ENCODE measurements around the gene ADGRA1. TPM values are rescaled to one million over a fixed set of nuclear protein-coding genes. Genes with fewer than 3 reads are reported as not detected.
"Not testable (repeated sequence)": the region's sequence is repeated elsewhere in the genome, so short reads cannot be mapped to it uniquely, and the experiment has no call there.

Gene ADGRA1
- total RNA-seq, 1 experiment from 2014 or later, result not detected

DNA sequence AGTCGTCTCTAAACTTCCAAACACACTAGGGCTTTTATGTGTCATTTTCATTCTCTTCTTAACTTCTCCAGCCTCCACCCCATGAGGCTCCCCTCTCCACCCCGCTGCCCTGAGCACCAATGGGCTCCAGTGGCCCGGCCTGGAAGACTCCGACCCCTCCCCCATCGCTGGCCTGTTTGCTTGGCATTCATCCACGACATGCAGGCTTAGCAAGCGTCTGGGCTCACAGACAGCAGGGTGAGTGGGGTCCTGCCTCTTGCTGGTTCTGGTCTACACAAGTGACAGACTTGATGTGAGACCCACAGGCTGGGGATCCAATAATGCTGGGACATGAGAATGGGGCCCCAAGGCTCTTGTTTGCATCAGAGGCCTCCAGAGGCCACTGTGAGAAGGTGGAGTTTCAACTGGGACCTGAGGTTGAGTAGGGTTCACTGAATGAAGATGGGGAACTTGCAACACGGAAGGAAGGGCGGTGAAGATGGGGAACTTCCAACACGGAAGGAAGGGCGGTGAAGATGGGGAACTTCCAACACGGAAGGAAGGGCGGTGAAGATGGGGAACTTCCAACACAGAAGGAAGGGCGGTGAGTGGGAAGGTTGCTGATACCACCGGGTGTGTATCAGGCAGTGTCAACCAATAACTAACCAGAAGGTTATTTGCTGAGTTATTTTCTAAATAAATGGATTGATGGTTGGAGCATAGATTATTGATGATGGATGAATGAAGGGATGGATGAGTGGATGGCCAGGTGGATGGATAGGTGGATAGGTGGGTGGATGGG is 86.3 kb downstream of the ADGRA1 start:
- Histone ChIP-seq H3K27ac (ENCODE audit: low read length) (no peak overlapping the region), H3K4me3 (ENCODE audit: low read length) (no peak overlapping the region), H3K9me3 (ENCODE audit: low read length) (no peaks in the 10 kb centered on the region), H3K4me2 (ENCODE audit: low read length) (no peak overlapping the region), H2AFZ (ENCODE audit: low read length) (no peak overlapping the region), H3F3A (ENCODE audit: low read length, unreplicated experiment) (no peaks in the 10 kb centered on the region), H3K9me2 (replicated peaks; ENCODE audit: low read length) (no peaks in the 10 kb centered on the region), H3K79me2 (ENCODE audit: low read length) (no peaks in the 10 kb centered on the region), H3K4me1 (ENCODE audit: insufficient read depth, low read length) (no peaks in the 10 kb centered on the region), H3K9ac (ENCODE audit: low read length) (no peak overlapping the region), H3K36me3 (ENCODE audit: low read depth, low read length) (no peaks in the 10 kb centered on the region), H4K20me1 (ENCODE audit: low read length) (no peaks in the 10 kb centered on the region), H3K27me3 (ENCODE audit: low read length) (peaks cover 21% of the 10 kb centered on the region)
- DNase-seq (no peak), ATAC-seq (no peak)
- TF ChIP-seq, protein P1, sequence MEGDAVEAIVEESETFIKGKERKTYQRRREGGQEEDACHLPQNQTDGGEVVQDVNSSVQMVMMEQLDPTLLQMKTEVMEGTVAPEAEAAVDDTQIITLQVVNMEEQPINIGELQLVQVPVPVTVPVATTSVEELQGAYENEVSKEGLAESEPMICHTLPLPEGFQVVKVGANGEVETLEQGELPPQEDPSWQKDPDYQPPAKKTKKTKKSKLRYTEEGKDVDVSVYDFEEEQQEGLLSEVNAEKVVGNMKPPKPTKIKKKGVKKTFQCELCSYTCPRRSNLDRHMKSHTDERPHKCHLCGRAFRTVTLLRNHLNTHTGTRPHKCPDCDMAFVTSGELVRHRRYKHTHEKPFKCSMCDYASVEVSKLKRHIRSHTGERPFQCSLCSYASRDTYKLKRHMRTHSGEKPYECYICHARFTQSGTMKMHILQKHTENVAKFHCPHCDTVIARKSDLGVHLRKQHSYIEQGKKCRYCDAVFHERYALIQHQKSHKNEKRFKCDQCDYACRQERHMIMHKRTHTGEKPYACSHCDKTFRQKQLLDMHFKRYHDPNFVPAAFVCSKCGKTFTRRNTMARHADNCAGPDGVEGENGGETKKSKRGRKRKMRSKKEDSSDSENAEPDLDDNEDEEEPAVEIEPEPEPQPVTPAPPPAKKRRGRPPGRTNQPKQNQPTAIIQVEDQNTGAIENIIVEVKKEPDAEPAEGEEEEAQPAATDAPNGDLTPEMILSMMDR (conservative IDR thresholded peaks at IDR 0.05; ENCODE audit: low read depth, low read length), result no peak
- TF ChIP-seq EZH2 (IDR thresholded peaks at IDR 0.05; ENCODE audit: low read length, unreplicated experiment), result no peak
- no peak for TF ChIP-seq EZH2phosphoT487 (IDR thresholded peaks at IDR 0.05; ENCODE audit: borderline replicate concordance, low read length)
- ChIA-PET CTCF (no interaction called here), POLR2A (ENCODE audit: unreplicated experiment) (no interaction called here)
- intact Hi-C loops (cut with micrococcal nuclease), result no loop called here
- BruUV-seq (replicated peaks), result no TSS peak

DNA sequence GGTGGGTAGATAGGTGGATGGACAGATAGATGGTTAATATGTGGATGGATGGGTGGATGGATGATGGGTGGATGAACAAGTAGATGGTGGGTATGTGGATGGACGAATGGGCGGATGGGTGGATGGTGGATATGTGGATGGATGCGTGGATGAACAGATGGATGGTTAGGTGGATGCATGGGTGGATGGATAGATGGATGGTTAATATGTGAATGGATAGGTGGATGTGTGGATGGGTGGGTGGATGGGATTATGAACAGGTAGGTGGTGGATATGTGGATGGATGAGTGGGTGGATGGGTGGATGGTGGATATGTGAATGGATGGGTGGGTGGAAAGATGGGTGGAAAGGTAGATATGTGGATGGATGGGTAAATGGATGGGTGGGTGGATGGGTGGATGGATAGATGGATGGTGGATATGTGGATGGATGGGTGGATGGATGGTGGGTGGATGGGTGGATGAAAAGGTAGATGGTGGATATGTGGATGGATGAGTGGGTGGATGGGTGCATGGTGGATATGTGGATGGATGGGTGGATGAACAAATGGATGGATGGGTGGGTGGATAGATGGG is 87.1 kb downstream of the ADGRA1 start:
- TF ChIP-seq, protein P1 (conservative IDR thresholded peaks at IDR 0.05; ENCODE audit: low read depth, low read length), result no peak
- no peak for TF ChIP-seq EZH2phosphoT487 (IDR thresholded peaks at IDR 0.05; ENCODE audit: borderline replicate concordance, low read length)
- no peak for TF ChIP-seq EZH2 (IDR thresholded peaks at IDR 0.05; ENCODE audit: low read length, unreplicated experiment)
- Histone ChIP-seq H3K4me1 (ENCODE audit: insufficient read depth, low read length) (no peaks in the 10 kb centered on the region), H3K79me2 (ENCODE audit: low read length) (no peaks in the 10 kb centered on the region), H3K9ac (ENCODE audit: low read length) (no peak overlapping the region), H2AFZ (ENCODE audit: low read length) (no peak overlapping the region), H3K4me3 (ENCODE audit: low read length) (no peak overlapping the region), H3K27ac (ENCODE audit: low read length) (no peak overlapping the region), H3K9me2 (replicated peaks; ENCODE audit: low read length) (no peaks in the 10 kb centered on the region), H3K36me3 (ENCODE audit: low read depth, low read length) (no peaks in the 10 kb centered on the region), H3K9me3 (ENCODE audit: low read length) (no peaks in the 10 kb centered on the region), H3K4me2 (ENCODE audit: low read length) (no peak overlapping the region), H3F3A (ENCODE audit: low read length, unreplicated experiment) (no peaks in the 10 kb centered on the region), H3K27me3 (ENCODE audit: low read length) (peaks cover 29% of the 10 kb centered on the region), H4K20me1 (ENCODE audit: low read length) (no peaks in the 10 kb centered on the region)
- ChIA-PET CTCF (no interaction called here), POLR2A (ENCODE audit: unreplicated experiment) (no interaction called here)
- intact Hi-C loops (cut with micrococcal nuclease), result no loop called here
- no TSS peak for BruUV-seq (replicated peaks)
- ATAC-seq (no peak), DNase-seq (no peak)

DNA sequence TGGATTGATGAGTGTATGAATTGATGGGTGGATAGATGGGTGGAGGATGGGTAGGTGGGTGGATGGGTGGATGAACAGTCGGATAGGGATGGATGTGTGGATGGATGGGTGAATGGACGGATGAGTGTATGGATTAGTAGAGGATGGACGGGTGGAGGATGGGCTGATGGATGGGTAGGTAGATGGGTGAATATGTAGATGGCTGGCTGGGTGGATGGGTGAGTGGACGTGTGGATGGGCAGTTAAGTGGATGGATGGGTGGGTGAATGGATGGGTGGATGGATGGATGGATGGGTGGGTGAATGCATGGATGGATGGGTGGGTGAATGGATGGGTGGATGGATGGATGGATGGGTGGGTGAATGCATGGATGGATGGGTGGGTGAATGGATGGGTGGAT is 87.9 kb downstream of the ADGRA1 start:
- H2AFZ ChIP-seq (ENCODE audit: low read length); intact Hi-C loops (cut with micrococcal nuclease); H3K4me3 ChIP-seq (ENCODE audit: low read length); CTCF ChIA-PET; ATAC-seq; H3K9ac ChIP-seq (ENCODE audit: low read length); H3K36me3 ChIP-seq (ENCODE audit: low read depth, low read length); H3K4me2 ChIP-seq (ENCODE audit: low read length); POLR2A ChIA-PET (ENCODE audit: unreplicated experiment); H3K27ac ChIP-seq (ENCODE audit: low read length); H4K20me1 ChIP-seq (ENCODE audit: low read length); H3K79me2 ChIP-seq (ENCODE audit: low read length); H3K9me2 ChIP-seq (replicated peaks; ENCODE audit: low read length); DNase-seq; H3F3A ChIP-seq (ENCODE audit: low read length, unreplicated experiment); H3K4me1 ChIP-seq (ENCODE audit: insufficient read depth, low read length); H3K9me3 ChIP-seq (ENCODE audit: low read length); BruUV-seq (replicated peaks): not testable (repeated sequence)
- peaks cover 37% of the 10 kb centered on the region for H3K27me3 ChIP-seq (ENCODE audit: low read length)

Measured in PC-3 (cell line).